Neural crest cell (in vitro differentiated cells): Measurements from ENCODE around the gene SETBP1. TPM values are rescaled to one million over a fixed set of nuclear protein-coding genes. Genes with fewer than 3 reads are reported as not detected.

Experiments used
- DNase-seq: peaks from one replicate; pipeline ENCODE4 v3.0.0; 2021; ENCODE audit warnings: low read depth, mixed read lengths, low spot score
- H3K27ac Mint-ChIP-seq: one replicate; pipeline ENCODE4 v1.8.0; 2021; ENCODE audit warnings: mild to moderate bottlenecking, mixed read lengths; ENCODE audit not compliant: unreplicated experiment
- H3K27me3 Mint-ChIP-seq: 2 replicates; pipeline ENCODE4 v1.8.0; 2021; ENCODE audit warnings: low read depth, mild to moderate bottlenecking, mixed read lengths
- H3K36me3 Mint-ChIP-seq: 2 replicates; pipeline ENCODE4 v1.8.0; 2021; ENCODE audit warnings: low read depth, mild to moderate bottlenecking, mixed read lengths
- H3K4me1 Mint-ChIP-seq: 2 replicates; pipeline ENCODE4 v1.8.0; 2021; ENCODE audit warnings: mixed read lengths
- H3K4me3 Mint-ChIP-seq: one replicate; pipeline ENCODE4 v1.8.0; 2021; ENCODE audit warnings: mild to moderate bottlenecking, mixed read lengths
- H3K9me3 Mint-ChIP-seq: 2 replicates; pipeline ENCODE4 v1.8.0; 2021; ENCODE audit warnings: mixed read lengths
- total RNA-seq: library from RNA; stranded (reverse); gene quantifications from 2 replicates; pipeline ENCODE4 v1.2.1, GENCODE V29; 2021
- TF ChIP-seq, protein P1 (sequence below): fragments of 200-600 bp; sonication (generic); conservative IDR thresholded peaks from 2 replicates; pipeline ENCODE4 v1.5.0; 2021; ENCODE audit warnings: antibody characterized with exemption, mild to moderate bottlenecking

The SETBP1 gene
- total RNA-seq, 1 donor from 2014 or later = 38.9 TPM

DNA sequence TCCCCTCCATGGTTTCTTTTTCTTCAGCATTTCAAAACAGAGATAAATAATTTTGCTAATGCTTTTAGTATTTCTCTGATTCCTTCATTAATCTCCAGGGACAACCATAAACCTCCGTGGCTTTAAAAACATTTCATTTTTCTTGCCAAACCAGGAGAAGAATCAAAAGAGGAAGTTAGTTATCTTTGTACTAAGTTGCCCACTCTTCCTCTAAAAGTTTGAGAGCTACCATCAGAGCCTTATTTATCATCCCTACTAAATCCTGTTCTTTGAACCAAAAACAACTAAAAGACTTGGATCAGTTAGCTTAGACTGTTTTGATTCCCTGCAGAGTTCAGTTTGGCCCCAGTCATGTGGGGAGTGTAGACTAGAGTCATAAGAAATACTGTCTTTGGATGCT, 208.4 kb downstream of the SETBP1 start:
- TF ChIP-seq, protein P1, sequence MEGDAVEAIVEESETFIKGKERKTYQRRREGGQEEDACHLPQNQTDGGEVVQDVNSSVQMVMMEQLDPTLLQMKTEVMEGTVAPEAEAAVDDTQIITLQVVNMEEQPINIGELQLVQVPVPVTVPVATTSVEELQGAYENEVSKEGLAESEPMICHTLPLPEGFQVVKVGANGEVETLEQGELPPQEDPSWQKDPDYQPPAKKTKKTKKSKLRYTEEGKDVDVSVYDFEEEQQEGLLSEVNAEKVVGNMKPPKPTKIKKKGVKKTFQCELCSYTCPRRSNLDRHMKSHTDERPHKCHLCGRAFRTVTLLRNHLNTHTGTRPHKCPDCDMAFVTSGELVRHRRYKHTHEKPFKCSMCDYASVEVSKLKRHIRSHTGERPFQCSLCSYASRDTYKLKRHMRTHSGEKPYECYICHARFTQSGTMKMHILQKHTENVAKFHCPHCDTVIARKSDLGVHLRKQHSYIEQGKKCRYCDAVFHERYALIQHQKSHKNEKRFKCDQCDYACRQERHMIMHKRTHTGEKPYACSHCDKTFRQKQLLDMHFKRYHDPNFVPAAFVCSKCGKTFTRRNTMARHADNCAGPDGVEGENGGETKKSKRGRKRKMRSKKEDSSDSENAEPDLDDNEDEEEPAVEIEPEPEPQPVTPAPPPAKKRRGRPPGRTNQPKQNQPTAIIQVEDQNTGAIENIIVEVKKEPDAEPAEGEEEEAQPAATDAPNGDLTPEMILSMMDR = no peak
- peaks cover 26% of the 10 kb centered on the region for H3K36me3 Mint-ChIP-seq
- DNase-seq = no peak
- H3K27me3 Mint-ChIP-seq = no peaks in the 10 kb centered on the region
- peaks cover 16% of the 10 kb centered on the region for H3K4me1 Mint-ChIP-seq
- no peak overlapping the region for H3K27ac Mint-ChIP-seq
- H3K4me3 Mint-ChIP-seq = no peak overlapping the region
- peaks cover 11% of the 10 kb centered on the region for H3K9me3 Mint-ChIP-seq

DNA sequence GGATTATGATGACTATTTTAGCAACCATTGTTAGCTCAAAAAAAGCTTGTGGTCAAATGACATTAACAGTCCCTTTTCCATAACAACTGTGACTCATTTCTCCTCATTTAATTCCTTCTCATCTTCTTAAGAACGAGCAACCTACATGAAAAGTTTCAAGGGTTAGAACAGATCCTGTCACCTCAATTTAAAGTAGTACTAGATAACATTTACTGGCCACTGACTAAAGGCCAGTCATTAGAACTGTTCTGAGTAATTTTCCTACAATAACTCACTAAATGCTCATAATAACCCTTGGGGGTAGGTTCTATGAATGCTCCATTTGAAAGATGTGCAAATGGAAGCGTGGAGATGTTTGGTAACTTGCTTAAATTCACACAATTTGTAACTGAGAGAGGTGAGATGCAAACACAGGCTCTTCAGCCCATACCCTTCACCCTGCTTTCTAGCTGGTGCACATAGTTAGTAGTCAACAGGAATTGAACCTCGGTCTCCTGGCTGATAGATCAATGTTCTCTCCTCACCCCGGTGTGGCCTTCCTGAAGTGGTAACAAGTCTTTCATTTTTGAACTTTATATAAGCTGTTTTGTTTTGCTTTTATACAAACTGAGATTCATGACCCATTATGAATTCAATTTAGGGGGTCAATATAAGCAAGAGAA, 212.5 kb downstream of the SETBP1 start:
- H3K4me1 Mint-ChIP-seq = peaks cover 34% of the 10 kb centered on the region

DNA sequence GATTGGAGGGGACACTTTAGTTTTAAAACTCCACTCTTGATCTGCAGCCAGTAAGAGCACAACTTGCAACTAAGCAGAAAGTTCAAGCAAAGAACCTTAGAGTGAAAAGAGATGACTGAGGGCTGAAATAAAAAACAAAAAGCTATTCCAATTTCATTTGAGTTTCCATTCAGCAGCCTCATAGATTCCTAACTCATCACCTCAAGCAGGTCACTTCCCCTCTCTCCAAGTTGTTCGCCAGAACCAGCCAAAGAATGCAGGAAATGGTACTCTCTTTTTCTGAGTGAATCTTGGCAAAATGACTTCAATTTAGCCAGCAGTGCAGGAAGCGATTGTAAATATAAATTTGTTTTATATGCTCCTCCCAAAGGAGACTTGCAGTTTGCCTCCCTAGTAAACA, 213.3 kb downstream of the SETBP1 start:
- Mint-ChIP-seq H3K27ac (no peak overlapping the region), H3K36me3 (peaks cover 27% of the 10 kb centered on the region), H3K9me3 (peaks cover 14% of the 10 kb centered on the region), H3K27me3 (no peaks in the 10 kb centered on the region), H3K4me3 (no peak overlapping the region), H3K4me1 (peaks cover 34% of the 10 kb centered on the region)
- no peak for DNase-seq
- TF ChIP-seq, protein P1 = no peak

More for the DNA sequence above, 212.5 kb downstream of the SETBP1 start:
- no peak for DNase-seq
- no peak overlapping the region for H3K27ac Mint-ChIP-seq
- no peaks in the 10 kb centered on the region for H3K27me3 Mint-ChIP-seq
- TF ChIP-seq, protein P1 = no peak
- H3K36me3 Mint-ChIP-seq = peaks cover 29% of the 10 kb centered on the region
- no peak overlapping the region for H3K4me3 Mint-ChIP-seq
- peaks cover 14% of the 10 kb centered on the region for H3K9me3 Mint-ChIP-seq

DNA sequence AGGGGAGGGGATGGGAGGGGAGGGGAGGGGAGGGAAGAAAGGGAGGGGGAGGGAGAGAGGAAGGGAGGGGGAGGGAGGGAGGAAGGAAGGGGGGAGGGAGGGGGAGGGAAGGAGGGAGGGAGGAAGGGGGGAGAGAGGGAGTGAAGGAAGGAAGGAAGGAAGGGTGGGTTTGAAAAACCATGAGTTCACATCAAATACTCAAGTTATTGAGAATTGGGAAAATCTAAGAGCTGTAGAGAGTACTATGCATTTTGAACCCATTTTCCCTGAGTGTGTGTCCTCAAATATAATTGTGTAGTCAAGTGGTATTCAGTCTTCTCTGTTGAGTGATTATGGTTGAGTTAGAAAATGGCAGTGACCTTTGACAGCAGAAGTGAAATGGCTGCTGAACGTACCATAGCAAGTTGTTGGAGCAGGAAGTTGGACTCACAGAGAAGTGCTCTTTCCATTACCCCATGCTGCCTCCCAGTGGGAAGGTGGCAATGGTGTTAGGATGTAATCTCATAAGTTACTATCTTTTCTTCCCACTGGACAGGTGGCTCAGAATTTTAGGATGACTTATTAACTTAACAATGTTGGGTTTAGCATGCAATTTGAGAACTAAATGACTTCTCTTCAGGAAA, 214.6 kb downstream of the SETBP1 start:
- Mint-ChIP-seq H3K4me1 (peaks cover 34% of the 10 kb centered on the region), H3K9me3 (peaks cover 14% of the 10 kb centered on the region), H3K4me3 (no peak overlapping the region), H3K27ac (no peak overlapping the region), H3K36me3 (peaks cover 24% of the 10 kb centered on the region), H3K27me3 (no peaks in the 10 kb centered on the region)
- TF ChIP-seq, protein P1 = peak; percentile 55
- DNase-seq = no peak

DNA sequence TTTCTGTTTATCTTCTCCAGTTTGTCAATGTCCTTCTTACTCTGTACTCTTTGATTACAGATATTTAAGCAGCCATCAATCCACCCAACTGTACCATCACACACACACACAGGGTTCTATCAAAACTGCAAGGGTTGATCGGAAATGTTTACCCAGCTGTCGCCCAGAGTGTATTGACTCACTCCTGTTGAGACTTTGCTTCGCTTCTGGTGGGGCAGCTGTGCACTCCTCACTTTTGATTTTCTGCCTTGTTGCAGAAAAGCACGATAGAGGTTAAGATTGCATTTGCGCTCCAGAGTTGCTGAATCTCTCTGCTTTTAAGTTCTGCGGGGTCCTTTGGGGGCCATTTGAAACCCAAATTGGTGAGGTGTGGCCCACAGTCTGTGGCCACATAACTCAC, 216.2 kb downstream of the SETBP1 start:
- Mint-ChIP-seq H3K36me3 (peaks cover 11% of the 10 kb centered on the region), H3K4me3 (no peak overlapping the region), H3K9me3 (peaks cover 5% of the 10 kb centered on the region), H3K27ac (no peak overlapping the region), H3K27me3 (no peaks in the 10 kb centered on the region), H3K4me1 (peaks cover 41% of the 10 kb centered on the region)
- no peak for DNase-seq
- TF ChIP-seq, protein P1 = no peak
